G401.6 (cell line): ENCODE measurements around the gene NIPAL4.

Experiments
- FAIRE-seq: peaks from 2 replicates; lab custom pipeline; 2012; peaks lifted over from hg19 to GRCh38; lab: Jason Lieb, UNC

NIPAL4 gene

DNA sequence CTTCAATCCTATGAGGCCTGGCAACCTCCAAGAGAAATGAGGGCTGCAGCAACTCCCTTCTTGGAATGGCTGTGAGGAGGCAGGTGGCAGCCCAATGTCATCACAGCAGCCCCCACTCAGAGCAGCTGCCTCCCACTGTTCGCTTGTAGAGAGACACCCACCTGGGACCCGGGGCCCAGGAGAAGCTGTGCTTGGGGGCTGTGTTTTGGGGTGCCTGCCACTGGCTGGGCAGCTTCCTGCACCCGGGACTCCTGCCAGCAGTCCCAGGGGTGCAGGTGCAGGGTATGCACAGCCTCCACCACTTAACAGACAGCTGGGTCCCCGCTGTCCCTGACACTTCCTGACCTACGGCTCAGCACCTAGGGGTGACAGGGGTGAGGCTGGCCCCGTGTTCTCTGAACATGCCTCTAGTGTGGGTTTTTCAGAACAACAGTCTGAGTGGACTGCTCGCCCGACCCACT is 26.2 kb downstream of the NIPAL4 start:
- no peak for FAIRE-seq

DNA sequence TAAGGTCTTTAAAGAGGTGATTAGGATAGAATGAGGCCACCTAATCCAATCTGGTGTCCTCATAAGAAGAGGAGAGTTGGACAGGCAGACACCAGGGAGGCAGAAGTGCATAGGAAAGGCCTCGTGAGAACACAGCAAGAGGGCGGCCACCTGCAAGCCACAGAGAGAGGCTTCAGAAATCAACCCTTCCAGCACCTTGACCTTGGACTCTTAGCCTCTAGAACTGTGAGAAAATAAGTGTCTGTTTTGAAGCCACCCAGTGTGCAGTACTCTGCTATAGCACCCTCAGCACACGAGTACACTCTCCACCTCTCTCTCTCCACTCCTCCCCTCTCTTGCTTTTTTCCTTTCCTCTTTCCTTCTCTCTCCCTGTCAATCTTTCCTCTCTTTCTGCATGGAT is 26.8 kb downstream of the NIPAL4 start:
- no peak for FAIRE-seq

DNA sequence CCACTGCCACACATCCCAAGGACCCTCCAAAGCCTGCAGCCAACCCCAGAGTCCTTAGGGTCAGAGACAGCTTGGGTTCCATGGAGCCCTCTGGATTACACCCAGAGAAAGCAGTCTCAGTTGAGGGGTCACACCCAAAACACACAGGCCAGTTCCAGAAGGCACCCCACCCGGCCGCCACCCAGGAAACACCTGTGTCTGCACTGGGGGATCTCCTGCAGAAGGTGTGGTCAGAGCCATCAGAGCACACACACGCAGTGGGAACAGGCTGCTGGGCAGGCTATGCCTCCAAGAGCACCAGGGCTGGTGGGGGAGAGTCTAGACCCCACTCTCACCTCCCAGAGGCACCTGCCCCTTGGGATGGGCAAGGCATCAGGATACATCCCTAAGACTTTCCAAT is 27.3 kb downstream of the NIPAL4 start:
- FAIRE-seq = no peak

DNA sequence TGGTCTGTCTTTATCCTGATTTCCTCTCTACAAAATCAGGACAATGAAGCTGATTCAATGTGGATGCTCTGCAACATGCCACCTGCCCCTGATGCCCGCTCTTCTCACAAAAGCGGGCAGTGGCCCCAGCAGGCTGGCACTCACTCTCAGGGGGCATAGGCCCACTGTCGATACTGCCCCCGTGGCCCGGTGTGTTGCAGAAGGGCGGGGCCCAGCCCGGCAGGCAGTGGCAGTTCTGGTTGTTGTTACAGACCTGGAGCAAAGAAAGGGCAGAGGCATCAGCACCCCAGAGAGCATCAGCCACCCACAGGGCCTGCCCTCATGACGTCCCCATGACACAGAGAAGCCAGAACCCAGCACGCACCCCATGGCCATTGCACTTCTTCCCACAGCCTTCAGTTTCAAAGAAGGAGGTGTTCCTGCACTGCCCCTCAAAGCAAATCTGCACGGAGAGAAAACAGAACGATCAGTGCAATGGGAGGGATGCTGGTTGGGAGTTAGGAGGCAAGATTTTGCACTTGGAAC is 31.5 kb downstream of the NIPAL4 start:
- no peak for FAIRE-seq

DNA sequence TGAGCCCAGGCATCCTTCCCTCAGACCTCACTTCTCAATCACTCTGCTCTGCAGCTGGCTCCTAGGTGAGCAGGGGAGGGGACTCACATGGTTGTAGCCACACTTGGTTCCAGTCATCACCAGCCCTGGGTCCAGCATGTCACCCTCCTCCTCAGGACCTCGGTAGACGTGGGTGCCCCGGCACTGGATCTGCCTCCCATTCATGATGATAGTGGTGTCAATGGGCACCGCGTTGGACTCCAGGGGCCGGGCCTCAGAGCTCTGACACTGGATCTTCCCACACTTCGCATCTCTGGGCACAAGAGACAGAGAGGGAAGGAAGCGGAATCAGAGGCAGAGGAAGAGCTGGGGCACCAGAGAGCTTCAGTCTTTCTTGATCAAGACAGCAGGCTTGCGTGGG is 32.9 kb downstream of the NIPAL4 start:
- no peak for FAIRE-seq

DNA sequence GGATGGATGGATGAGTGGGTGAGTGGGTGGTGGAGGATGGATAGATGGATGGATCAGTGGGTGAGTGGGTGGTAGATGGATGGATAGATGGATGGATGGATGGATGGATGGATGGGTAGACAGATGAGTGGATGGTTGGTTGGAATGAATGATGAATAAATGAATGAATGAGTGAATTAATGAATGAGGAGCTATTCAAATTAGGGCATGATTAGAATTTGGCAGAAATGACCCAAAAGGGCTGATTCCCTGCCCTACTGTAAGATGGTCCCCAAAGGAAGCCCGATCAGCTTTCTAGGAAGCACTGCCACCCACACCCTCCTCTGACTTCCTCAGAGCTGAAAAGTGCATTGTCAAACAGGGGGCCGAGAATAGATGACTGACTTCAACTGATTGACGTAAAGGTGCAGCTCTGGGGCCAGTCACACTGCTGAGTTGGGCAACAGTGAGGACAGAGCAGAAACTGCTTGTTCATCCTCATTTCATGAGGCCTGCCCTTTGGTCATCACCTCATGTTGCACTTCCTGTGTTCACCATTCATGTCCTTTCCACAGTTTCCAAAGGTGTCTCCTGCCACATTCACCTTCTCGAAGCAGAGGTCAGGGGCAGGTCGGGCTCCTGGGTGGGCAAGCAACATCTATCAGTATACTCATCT is 34.3 kb downstream of the NIPAL4 start:
- no peak for FAIRE-seq

DNA sequence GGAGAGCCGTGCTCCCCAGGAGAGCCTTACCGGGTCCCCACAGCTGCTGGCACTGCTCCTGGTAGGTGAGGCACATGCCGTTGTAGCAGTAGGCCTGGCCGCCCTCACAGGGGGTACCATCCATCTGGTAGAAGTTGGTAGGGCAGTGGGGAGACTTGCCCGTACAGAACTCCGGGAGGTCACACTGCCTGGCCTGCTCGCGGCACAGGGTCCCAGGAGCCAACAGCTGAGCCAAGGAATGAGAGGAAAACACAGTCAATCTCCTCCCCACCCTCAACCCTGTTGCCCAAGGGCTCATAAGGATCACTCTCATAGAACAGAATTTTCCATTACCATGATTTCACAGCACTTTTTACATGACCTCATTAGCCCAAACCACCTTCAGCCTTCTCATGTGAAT is 36.9 kb downstream of the NIPAL4 start:
- no peak for FAIRE-seq

DNA sequence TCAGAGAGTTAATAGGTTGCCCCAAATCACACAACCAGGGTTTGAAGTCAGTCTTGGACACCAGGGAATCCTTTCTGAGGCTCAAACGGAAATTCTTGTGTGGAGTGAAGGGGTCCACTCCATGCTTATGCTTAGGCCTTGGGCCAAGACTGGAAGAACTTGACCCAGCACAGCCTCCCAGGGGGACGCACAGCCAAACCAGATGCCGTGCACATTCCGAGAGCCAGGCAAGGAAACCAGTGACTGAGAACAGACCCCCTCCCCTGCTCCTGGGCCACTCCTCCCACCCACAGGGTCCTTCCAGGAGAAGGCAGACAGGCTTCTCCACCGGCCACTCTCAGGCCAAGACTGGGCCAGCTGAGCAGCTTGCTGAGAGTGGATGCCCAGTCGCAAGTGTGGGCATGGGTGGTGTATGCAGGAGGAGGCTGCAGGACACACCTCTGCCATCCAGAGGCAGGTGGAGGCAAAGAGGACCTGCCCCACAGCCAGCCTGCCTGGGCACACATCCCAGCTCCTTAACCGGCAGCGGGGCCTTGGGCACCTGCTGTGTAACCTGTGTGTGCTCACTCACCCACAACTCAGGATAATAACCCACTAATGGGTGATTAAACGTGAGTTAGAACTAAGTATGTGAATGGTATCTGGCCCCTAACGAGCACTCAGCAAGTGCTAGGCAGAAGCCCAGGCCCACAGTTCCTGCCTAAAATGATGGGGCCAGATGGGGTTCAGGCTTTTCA is 38.0 kb downstream of the NIPAL4 start:
- no peak for FAIRE-seq

DNA sequence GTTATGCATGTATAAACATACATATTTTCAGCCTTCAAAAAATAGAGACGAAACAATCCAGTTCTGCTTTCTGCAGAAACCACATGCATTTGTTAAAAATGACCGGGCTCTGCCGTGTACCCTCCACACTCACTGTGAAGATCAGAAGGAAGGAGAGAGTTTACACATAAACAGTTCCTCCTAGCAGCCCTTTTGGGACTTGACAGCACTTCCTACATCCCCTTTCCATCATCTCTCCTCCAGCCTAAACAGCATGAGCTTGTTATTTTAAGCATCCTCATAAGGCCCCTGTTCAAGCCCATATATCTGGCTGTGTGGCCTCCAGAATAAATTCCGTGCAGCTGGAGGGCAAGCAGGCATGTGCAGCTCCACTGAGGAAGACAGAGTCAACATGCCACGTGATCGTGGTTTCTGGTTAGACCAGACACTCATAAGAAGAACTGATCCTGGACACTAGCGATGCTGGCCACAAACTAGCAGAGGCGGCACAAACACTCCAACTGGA is 42.2 kb downstream of the NIPAL4 start:
- FAIRE-seq = no peak

DNA sequence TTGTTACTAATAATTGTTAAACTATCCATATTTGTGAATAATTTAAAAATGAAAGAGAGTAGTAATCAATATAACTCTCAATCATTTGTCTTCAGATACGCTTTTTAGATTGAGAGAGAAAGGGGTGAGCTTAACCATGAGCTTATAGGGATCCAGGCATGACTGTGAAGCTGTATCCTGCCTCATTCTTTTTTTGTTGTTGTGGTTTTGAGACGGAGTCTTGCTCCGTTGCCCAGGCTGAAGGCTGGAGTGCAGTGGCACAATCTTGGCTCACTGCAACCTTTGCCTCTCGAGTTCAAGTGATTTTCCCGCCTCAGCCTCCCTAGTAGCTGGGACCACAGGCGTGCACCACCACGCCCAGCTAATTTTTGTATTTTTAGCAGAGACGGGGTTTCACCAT is 44.0 kb downstream of the NIPAL4 start:
- no peak for FAIRE-seq

DNA sequence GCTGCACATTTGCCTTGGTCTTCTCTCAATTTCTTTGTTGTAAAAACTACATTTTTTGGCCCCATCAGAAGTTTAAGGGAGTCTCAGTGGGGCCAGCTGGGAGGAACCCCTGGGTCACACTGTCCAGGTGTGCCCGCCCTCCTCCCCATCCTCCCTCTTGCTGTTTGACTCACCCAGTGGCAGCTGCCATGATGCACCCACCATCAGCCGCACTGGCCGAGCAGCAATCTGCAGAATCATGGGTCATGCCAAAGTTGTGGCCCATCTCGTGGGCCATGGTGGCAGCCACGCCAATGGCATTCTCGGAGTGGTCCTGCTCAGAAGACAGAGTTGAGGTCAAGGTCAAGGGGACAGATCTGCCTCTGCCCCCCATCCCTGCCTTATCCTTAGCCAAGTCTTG is 45.5 kb downstream of the NIPAL4 start:
- FAIRE-seq = no peak

DNA sequence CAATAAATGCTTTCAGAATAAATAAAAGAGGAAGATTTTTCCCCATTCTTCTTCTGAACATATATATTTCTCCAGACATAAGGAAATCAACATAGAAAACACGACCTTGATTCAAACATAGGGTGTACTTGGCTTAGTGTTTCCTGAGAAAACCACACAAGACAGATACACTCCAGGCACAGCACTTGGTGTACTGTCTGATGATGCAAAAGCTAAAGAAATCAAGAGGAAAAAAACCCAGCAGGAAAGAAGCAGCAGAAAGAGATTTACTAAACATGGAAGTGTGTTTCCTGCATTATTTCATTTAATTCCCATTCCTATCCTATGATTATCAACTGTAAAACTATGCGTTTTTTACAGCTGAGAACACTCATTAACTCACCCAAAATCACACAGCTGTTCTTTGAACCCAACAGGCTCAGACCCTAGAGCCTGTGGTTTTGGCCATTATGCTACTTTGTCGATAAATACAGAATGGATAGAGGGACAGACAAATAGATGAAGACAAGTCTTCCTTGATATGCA is 46.1 kb downstream of the NIPAL4 start:
- no peak for FAIRE-seq

DNA sequence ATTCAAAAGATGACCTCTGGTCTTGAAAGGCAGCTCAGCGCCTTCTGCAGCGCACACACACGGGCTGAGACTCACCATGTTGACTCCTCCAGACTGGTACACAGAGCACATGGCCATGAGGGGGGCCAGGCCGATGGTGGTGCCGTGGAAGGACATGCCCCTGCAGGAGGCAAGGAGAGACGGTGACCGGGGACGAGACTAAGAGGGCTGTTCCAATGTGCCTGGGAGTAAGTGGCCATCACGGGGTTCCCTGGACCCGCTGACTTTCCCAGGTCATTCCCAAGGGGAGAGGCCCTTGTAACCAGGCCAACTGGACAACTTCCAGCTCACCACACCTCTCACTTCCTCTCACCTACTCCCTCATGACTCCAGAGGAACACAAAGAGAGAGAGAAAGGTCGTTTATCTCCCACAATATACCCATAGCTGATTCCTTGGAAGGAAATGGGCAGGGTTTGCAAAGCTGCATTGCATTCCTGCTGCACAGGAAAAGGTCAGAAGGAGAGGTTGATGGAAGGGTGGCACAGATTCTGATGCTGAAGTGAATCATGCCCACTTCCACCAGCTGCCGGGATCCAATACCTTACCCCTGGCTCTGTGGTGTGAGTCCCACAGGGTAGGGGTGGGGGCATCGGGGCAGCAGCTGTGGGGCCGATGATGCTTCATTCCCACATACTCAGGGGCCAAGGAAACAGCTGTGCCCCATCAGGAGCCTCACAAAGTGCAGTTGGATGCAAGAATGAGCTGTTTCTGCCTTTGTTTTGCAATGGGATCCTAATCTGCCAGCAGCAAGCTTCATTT is 47.2 kb downstream of the NIPAL4 start:
- no peak for FAIRE-seq

DNA sequence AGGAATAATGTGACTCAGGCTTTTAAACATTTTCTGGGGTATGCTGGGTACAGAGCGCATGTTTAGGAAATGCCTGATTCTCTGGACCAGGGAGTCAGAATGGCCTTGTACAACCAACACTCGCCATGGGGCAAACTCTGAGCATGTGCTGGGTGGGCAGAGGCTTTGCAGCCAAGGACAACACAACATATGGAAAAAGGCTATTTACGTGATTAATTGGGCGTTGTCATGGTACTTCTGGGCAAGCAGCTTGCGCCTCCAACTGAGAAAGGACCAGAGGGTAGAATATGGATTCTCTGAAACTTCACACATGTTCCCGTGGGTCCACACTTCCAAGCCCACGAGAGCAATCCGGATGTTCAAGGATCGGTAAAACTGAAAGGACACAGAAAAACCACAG is 49.1 kb downstream of the NIPAL4 start:
- no peak for FAIRE-seq

DNA sequence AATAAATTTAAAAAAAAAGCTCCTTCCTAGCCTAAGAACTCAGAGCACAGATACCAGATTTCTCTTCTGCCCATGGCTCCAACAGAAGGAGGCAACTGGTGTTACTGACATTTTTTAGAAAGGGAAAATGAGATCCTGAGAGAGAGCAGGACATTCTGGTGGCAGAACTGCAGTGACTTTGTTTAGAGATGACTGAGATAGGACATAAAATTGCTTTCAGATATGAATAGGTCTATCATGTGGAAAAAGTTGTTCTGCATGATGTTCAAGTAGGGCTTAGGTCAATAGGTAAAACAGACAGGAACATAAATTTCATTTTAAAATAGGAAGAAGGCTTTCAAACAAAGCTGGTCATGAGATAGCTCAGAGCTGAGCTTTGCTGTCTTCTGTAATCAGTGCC is 49.6 kb downstream of the NIPAL4 start:
- FAIRE-seq = no peak

DNA sequence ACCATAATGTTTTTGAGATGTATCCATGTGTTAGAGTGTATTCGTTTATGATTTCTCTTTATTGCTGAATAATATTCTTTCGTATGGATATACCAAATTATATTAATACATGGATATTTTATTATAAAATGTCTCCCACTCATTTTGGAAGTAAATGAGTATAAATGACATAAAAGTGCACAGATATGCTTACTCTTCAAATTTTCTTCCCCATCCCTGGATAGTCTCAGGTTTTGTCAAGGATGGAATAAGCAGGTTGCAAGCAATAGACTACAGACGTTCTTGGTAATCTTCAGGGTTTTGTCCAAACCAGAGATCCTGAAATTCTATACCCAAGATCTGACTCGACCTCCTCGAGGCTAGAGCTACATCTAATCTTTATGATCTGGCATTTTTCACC is 50.7 kb downstream of the NIPAL4 start:
- FAIRE-seq = no peak

DNA sequence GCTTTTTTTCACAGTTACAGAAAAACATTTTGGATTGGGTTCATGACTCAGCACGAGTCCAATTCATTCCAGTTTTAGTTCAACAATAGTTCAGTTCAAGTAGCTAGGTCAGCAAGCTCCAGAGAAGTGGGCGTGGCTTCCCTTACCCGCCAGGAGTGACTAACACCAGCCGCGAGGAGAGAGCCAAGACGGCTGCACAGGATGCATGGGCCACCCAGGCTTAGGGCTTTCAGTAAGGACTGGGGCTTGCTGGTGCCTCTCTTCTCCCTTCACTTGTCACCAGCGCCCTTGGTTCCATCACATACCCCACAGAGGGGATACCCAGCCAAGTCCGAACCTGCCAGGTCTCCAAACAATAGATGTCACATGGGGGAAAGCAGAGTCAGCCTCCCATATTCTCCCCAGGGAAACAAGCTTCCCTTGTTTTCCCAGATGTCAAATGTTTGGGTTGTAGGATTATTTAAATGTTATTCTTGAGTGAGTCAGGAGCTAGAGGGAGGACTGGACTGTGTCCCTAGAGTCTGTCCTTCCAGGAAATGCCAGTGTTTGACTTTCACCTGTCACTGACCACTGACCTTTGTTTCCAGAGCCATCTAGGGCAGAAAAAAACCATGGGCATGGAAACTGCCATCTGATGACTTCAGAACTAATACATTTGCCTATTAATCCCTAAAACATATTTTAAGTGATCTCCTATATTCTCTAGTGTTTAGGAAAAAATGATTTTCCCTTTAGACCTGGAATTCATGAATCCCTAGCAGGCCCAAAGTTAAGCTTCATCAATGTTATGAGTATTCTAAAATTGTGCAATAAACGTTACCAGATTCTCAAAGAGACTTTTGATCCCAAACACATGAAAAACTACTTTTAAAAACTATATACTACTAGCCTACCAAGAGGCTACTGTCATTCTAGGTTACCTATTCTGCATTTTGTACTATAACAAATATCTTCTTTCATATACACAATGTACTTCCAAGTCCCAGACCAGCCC is 51.9 kb downstream of the NIPAL4 start:
- FAIRE-seq = no peak

DNA sequence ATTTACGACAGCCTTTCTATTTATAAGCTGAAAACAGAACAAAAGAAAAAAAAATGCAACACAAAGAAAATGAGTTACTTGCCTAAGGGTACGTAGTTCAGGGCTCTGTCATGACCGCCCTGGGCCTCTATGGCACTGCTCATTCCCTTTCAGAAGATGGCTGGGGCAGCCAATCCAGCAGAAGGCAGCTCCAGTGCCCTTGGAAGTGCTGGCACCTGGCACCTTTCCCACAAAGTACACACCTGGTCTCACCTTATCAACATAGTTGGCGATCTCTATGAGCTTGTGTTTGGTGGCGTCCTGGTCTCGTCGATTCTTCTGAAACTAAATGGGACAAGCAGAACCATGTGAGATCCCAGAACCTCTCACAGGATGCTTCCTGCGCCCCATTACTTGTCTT is 53.2 kb downstream of the NIPAL4 start:
- FAIRE-seq = no peak

DNA sequence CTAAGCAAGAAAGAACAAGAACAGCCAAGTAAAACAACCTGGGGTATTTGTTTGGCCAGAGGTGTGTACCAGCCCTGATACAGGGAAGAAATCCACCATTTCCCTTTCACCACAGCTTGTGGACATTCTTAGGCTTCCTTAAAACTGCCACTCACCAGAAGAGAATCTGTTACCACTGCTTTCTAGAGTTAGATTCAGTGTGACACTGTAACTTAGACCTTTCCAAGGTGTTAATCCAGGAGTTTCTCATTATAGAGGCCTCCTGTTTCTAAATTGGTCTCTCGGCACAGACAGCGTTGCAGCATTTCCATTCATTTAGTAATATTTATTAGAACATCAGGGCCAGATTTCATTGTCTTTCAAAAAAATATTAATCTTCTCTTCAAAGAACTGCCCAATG is 55.0 kb downstream of the NIPAL4 start:
- no peak for FAIRE-seq

DNA sequence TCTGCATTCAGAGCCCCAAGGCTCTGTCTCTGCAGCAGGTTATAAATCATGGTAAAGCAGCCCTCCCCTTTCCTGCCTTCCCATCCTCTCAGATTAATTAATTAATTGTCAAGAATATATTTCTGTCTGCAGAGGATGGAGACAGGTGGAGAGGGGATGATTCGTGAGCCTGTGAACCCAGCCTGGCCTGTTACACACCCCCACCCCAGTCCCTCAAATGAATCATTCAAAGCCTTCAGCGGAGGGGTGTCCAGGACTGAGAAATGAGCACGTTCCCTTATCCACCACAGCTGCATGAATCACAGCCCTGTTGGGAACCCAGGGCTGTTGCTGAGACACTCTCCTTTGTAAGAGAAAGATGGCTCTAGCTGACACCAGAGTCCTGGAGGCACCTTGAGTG is 56.0 kb downstream of the NIPAL4 start:
- FAIRE-seq = no peak

DNA sequence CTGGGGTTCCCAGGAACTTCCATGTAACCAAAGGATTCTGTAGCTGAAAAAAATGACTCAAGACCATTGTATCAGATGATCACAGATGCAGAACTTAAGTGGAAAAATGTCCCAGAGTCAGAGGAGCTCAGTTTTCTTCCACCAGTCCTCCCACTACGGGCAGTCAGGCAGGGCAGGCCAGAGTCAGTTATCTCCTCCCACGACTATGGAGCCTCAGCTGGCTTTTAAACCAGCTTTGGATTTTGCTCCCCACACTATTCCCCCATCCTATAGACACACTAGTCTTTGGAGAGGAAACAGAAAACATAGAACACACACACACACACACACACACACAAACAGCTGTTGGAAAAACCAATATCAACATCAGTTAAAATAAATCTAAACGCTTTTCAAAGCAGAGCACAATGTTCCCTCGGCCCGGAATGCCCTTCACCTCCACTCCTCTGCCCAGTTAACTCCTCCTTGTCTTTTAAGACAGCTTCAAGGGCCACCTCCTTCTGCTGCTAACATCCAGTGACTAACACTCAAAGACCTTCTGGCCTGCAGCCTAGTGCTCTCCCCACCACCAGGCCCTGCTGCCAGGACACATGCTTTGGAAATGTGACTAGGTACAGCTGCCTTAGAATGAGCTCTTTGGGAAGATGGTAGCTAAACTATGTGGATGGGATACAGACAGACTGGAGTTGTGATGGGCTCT is 56.8 kb downstream of the NIPAL4 start:
- no peak for FAIRE-seq
